SK-MEL-5 (cell line): ENCODE results near the gene ADAM12. TPM values are rescaled to one million over a fixed set of nuclear protein-coding genes. Genes with fewer than 3 reads are reported as not detected.

Source experiments
- DNase-seq: peaks from one replicate; pipeline ENCODE4 v3.0.0-alpha.2; 2016; ENCODE audit warnings: low read depth, low spot score
- in situ Hi-C: cut with HindIII; loops from 2 replicates; pipeline ENCODE4 v1.10.0; 2016; ENCODE audit warnings: low sequenced_read_pairs, high pct_unique_total_duplicates, low pct_unique_long_range_greater_than_20kb
- total RNA-seq: library from RNA; depleted of rRNA; stranded (reverse); fragments of >200 nt; shearing (Covaris generic); gene quantifications from 2 replicates; pipeline ENCODE4 v1.2.3, GENCODE V29; 2014

The ADAM12 gene
- total RNA-seq, 1 experiment from 2014 or later, result 0.87 TPM

DNA sequence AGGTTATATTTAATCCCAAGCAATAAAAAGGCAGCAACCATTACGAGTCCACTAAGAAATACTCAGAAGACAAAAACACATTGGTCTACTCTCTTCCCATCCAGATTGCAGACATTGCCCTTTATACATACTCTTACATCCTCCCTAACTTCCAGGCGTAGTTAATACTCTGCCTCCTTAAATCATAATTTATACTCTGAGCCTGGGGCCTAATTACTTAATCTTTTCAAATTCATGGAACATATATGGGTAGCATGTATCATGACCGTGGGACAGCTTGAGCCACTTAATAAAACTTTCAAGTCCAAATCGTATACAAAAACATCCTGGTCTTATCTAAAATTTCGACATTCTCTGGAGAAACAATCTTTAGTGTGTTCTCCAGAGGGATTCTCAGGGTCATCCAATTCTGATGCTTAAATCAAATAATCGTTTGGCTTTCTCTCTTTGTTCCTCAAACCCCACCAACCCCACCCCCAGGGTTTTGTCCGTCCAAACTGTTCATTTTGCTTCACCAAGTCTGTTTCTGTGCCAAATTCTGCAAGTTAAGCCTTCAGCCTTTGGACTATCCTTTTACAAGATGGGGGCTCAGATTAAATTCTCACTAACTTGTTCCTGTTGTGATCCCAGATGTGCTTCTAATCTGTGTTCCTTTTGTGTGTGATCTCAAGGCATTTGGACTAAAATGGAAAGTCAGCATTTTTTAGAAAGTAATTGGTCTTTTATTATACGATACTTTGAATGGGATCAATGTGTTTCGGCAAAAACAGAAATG lies 86.4 kb downstream of the ADAM12 start:
- DNase-seq, result no peak
- in situ Hi-C loops, result no loop called here

DNA sequence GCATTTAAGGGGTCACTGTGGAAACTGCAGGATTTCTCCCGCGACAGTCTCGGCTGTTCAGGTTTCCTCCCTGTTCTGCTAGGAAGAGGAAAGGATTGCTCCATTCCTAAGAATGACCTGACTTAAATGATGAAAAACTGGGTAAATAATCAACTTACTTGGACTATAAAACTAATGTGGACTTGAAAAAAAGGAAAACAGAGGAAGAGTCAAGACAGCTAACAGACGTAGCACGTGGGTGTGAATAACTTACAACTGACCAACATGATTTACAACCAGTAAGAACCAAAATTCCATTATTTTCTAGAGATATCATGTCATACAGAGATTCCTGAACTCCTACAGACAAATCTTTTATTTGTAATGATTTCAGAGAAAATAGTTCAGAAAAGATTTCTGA lies 93.8 kb downstream of the ADAM12 start:
- DNase-seq, result no peak
- in situ Hi-C loops, result no loop called here

DNA sequence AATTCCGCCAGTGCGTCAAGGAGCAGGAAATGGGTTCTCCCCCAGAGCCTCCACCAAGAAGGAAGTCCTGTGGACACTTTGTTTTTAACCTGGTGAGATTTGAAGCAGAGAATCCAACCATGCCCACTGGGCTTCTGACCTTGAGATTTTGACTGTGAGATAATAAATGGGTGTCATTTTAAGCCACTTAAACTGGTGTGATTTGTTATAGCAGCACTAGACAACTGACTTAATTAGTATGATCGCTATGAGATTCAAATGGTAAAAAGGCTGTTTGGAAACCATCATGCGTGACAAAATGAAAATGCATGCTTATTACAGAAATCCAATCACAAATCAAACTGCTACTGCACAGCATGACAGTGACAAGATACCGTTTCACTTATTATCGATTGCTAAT lies 98.0 kb downstream of the ADAM12 start:
- no peak for DNase-seq
- in situ Hi-C loops, result no loop called here

- no peak for DNase-seq
- in situ Hi-C loops, result no loop called here
These were observed 99.5 kb downstream of the ADAM12 start for GRCh38 chr10:126288547-126289493.

DNA sequence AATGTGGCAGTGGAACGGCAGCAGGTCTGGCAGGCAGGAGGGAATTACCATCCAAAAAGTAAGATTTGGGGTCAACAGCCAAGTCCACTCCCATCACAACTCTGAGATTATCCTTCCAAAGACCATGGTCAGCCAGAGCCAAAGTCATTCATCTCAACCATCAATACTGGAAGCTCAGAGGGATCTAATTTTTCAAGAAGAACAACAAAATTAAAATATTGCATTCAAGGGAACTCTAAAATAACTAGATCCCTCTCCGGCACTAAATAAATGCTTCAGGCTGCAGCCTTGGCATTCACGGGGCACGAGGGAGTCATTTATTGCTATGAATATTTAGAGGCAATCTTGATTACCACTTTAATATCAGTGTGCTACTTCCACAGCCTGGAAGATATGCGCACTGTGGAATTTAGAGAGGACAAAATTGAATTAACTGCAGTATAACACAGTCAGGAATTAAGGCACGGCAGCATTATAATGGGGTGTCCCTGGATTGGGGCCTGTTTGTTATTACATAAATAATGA lies 102.0 kb downstream of the ADAM12 start:
- DNase-seq, result no peak
- in situ Hi-C loops, result no loop called here

DNA sequence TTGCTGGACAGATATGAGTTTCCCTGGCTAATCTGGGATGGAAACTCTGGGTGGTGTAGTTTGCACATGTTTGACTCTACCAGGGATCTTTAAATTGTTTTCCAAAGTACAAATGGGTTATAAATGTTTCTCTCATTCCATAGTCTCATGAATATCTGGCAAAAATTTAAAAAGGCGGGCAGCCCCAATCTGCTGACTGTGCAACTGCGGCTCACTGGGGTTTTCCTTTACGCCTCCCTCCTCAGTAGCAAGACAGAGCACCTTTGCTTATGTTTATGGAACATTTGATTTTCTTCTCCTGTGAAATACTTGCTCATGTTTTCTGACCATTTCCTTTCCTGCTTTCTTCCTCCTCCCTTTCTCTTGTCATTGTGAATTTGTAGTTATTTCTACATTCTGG lies 105.0 kb downstream of the ADAM12 start:
- in situ Hi-C loops, result no loop called here
- DNase-seq, result no peak

DNA sequence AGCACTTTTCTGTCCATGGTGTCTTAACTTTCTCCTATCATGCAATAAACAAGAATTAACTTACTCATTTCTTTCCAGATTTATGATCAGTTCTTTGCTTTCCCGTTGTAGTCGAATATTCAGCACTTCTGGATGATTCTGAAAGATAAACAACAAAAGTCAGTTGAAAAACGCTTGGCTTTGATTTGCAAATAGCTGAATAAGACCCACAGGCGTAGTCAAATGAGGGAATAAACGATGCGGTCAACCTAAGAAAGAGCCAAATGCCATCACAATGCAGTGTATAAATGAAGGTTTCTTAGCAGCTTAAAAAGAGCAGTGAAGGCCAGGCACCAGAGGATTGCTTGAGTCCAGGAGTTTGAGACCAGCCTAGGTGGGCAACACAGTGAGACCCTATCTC lies 109.4 kb downstream of the ADAM12 start:
- in situ Hi-C loops, result no loop called here

DNA sequence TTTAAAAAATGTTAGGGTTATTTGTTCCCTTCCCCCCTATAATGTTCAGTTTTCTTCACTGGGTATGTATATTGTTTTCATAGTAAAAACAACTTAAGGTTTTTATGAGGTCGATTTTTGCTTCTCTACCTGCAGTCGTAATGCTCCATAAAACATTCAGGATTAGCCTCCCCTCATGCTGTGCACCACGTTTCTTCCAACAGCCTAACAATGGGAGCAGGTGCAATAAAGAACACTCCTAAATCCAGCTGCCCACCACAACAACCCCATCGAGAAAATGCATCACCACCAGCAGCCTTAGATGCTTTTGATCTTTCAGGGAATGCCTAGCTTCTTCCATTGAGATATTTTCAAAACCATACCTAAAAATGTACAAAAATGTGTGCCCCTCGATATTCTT lies 111.1 kb downstream of the ADAM12 start:
- DNase-seq, result no peak
- in situ Hi-C loops, result no loop called here

More for the DNA sequence above, 109.4 kb downstream of the ADAM12 start:
- DNase-seq, result no peak

GRCh38 chr10:126272526-126272925 lies 115.8 kb downstream of the ADAM12 start:
- in situ Hi-C loops, result no loop called here
- no peak for DNase-seq

DNA sequence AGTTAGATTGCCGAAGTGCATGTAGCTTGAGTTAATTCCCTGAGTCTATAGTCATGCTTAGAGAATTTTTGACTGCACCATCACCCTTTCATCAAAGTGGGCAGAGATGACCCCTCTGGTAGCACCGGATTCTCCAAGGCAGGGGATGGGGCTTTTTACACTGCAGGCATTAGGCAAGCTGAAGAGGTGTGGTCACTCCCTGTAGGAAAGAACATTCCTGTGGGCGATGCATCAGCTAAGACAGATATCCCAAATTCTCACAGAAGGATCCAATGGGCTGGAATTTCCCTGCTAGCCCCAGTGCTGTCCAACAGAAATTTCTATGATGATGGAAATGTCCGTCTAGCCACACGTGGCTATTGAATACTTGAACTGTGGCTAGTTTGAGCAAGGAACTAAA lies 118.2 kb downstream of the ADAM12 start:
- DNase-seq, result no peak
- in situ Hi-C loops, result no loop called here

DNA sequence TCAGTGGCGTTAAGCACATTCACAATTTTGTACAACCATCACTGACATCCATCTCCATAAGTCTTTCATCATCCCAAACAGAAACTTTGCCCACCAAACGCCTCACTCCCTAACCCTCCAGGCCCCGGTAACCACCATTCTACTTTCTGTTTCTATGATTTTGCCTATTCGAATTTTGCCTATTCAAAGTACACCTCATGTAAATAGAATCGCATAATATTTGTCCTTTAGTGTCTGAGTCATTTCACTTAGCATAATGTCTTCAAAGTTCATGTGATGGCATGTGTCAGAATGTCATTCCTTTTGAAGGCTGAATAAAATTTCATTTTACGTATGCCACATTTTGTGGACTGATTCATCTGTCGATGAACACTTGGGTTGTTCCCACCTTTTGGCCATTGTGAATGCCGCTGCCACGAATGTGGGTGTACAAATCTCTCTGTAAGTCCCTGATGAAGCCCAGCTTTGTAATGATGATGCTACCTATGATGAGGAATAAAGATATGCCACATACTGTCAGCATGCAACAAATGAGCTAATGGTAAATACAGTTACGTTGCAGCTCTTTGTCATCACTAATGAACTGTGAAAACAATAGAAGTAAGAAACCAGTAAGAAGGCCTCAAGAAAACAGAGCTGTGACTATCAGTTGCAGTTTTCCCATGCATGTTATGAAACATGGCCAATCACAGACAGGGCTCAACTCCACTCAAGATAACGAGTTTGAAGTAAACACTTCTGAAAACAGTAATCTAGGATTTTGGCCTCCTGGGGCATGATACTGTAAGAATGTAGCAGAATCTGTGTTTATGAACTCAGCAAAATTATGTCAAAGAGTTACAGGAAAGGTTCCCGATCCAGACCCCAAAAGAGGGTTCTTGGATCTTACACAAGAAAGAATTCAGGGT lies 120.0 kb downstream of the ADAM12 start:
- no peak for DNase-seq
- in situ Hi-C loops, result no loop called here

- DNase-seq, result peak; percentile 87
- in situ Hi-C loops, result no loop called here
These were observed 123.9 kb downstream of the ADAM12 start for GRCh38 chr10:126264102-126265018.

GRCh38 chr10:126263006-126263676 lies 125.1 kb downstream of the ADAM12 start:
- in situ Hi-C loops, result no loop called here

GRCh38 chr10:126262233-126262838 lies 125.9 kb downstream of the ADAM12 start:
- in situ Hi-C loops, result no loop called here
- no peak for DNase-seq

More at GRCh38 chr10:126263006-126263676, 125.1 kb downstream of the ADAM12 start:
- DNase-seq, result no peak

GRCh38 chr10:126259760-126260479 lies 128.4 kb downstream of the ADAM12 start:
- DNase-seq, result no peak
- in situ Hi-C loops, result no loop called here
